ENCODE measurements around the gene GMPS.

Gene GMPS

DNA sequence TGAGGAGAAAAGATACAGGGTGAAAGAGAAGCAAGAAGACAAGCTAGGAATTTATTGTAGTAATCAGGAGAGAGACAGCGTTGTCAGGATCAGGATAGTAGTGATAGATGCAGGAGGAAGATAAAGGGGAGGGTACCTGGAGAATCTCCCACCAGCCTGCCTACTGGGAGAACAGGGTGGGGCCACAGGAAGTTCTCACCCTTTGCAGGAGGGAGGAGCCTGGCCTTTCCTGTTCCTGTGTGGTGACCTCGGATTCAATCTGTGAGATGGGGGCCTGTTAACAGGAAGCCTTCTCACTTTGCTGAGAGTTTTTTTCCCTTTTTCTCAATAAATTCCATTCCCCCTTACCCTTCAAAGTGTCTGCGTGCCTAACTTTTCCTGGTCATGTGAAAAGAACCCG lies 37.6 kb downstream of the GMPS start:
- CTCF ChIA-PET = no interaction called here
- POLR2A ChIA-PET = no interaction called here
- Histone ChIP-seq H3K9me3 (ENCODE audit: control extremely low read depth in 1 of 5, control insufficient read depth in 4 of 5, insufficient read depth in 2 of 5, low read depth in 1 of 5, low read length in 4 of 5) (no peaks in the 10 kb centered on the region), H3K27ac (ENCODE audit: insufficient read depth in 1 of 2, low read depth in 1 of 2, low read length in 2 of 2, poor library complexity in 1 of 2, severe bottlenecking in 2 of 2) (no peak overlapping the region), H3K4me1 (ENCODE audit: control extremely low read depth in 1 of 4, control insufficient read depth in 4 of 4, insufficient read depth in 4 of 4, low read length in 3 of 4) (peaks cover 0 to 10% (median under 1%) of the 10 kb centered on the region in 4 experiments), H3K27me3 (replicated peaks in 2 of 5; ENCODE audit: control insufficient read depth in 4 of 5, insufficient read depth in 5 of 5, low read length in 4 of 5) (no peaks in the 10 kb centered on the region), H3K4me3 (ENCODE audit: control insufficient read depth in 1 of 7, extremely low read depth in 1 of 7, insufficient read depth in 4 of 7, low read depth in 2 of 7, low read length in 6 of 7) (no peak overlapping the region), H3K36me3 (ENCODE audit: control insufficient read depth in 4 of 4, insufficient read depth in 4 of 4, low read length in 3 of 4) (peaks cover 23 to 62% (median 45%) of the 10 kb centered on the region in 4 experiments)
- no peak for DNase-seq
- 60% methylated on average over 2 of the region's 4 CpGs for WGBS (ENCODE audit: insufficient coverage)

DNA sequence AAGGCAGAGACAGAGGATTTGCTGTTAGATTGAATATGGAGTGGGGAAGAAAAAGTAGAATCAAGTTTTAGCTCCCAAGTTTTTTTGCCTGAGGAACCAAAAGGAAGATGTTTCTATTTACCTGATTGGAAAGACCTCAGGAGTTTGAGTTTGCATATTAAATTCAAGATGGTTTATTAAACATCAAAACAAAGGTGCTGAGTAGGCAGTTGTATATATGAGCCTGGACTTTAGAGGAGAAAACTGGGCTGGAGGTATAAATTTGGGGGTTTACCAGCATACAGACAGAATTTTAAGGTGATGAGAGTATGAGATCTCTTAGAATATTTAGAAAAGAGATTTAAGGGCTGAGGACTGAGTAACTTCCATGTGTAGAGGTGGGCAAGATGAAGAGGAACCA lies 38.2 kb downstream of the GMPS start:
- Histone ChIP-seq H3K27ac (ENCODE audit: insufficient read depth in 1 of 2, low read depth in 1 of 2, low read length in 2 of 2, poor library complexity in 1 of 2, severe bottlenecking in 2 of 2) (no peak overlapping the region), H3K4me3 (ENCODE audit: control insufficient read depth in 1 of 7, extremely low read depth in 1 of 7, insufficient read depth in 4 of 7, low read depth in 2 of 7, low read length in 6 of 7) (no peak overlapping the region), H3K4me1 (ENCODE audit: control extremely low read depth in 1 of 4, control insufficient read depth in 4 of 4, insufficient read depth in 4 of 4, low read length in 3 of 4) (peaks cover 0 to 10% (median under 1%) of the 10 kb centered on the region in 4 experiments), H3K27me3 (replicated peaks in 2 of 5; ENCODE audit: control insufficient read depth in 4 of 5, insufficient read depth in 5 of 5, low read length in 4 of 5) (no peaks in the 10 kb centered on the region), H3K9me3 (ENCODE audit: control extremely low read depth in 1 of 5, control insufficient read depth in 4 of 5, insufficient read depth in 2 of 5, low read depth in 1 of 5, low read length in 4 of 5) (no peaks in the 10 kb centered on the region), H3K36me3 (ENCODE audit: control insufficient read depth in 4 of 4, insufficient read depth in 4 of 4, low read length in 3 of 4) (peaks cover 23 to 65% (median 43%) of the 10 kb centered on the region in 4 experiments)
- ChIA-PET CTCF (no interaction called here), POLR2A (no interaction called here)
- no peak for DNase-seq

DNA sequence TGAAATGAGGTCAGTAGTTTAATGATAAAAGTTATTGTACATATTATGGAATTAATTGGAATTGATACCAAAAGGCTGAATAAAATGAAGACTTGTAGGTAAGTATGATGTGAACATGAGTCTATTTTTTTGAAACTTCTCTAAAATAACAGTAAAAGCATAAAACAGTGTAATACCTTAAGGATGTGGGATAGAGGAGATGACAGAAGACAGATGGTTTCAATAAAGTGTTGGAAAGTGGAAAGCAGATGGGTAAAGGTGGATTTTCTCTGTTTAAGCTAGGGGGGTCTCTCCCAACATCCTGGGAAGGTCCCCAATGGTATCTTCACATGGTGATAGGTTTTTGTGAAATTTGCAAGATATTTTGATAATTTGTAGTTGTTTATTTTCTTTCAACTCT lies 41.6 kb downstream of the GMPS start:
- CTCF ChIA-PET = interaction anchor here (1.0 kb wide), 1 partner anchor 24 kb away, joined by 3 read pairs; no protein-coding TSS in a partner anchor
- Histone ChIP-seq H3K27ac (ENCODE audit: insufficient read depth in 1 of 2, low read depth in 1 of 2, low read length in 2 of 2, poor library complexity in 1 of 2, severe bottlenecking in 2 of 2) (no peak overlapping the region), H3K9me3 (ENCODE audit: control extremely low read depth in 1 of 5, control insufficient read depth in 4 of 5, insufficient read depth in 2 of 5, low read depth in 1 of 5, low read length in 4 of 5) (peaks cover 0 to 4% (median 0%) of the 10 kb centered on the region in 5 experiments), H3K36me3 (ENCODE audit: control insufficient read depth in 4 of 4, insufficient read depth in 4 of 4, low read length in 3 of 4) (peaks cover 33 to 68% (median 50%) of the 10 kb centered on the region in 4 experiments), H3K27me3 (replicated peaks in 2 of 5; ENCODE audit: control insufficient read depth in 4 of 5, insufficient read depth in 5 of 5, low read length in 4 of 5) (no peaks in the 10 kb centered on the region), H3K4me1 (ENCODE audit: control extremely low read depth in 1 of 4, control insufficient read depth in 4 of 4, insufficient read depth in 4 of 4, low read length in 3 of 4) (peaks cover 0 to 10% (median under 1%) of the 10 kb centered on the region in 4 experiments), H3K4me3 (ENCODE audit: control insufficient read depth in 1 of 7, extremely low read depth in 1 of 7, insufficient read depth in 4 of 7, low read depth in 2 of 7, low read length in 6 of 7) (no peak overlapping the region)
- POLR2A ChIA-PET = no interaction called here
- DNase-seq = no peak

DNA sequence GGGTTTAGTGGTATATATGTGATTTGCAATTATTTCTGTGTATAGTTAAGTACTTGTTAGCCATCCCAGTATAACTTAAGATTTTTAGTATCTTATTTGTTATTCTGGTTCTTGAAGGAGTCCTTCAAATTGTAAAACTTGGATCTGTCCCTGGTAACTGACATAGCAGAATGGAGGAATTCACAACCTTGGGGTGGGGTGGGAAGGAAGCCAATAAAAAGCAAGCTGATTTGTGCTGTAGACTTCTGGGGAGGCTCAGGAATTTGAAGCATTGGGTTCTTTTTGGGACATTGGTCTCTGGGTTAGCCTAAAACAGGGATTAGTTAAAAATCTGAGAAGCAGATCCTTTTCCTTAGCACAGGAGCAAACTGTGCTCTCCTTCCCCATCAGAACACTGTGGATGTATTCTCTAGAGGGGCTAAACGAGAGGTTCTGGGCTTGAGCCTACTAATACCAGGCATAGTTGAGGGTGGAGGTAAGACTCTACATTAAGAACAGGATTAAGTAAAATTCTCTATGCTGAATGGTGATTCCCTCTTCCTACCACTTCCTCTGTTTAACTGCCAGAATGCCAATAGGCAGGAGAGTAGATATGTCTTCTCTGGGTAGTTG lies 42.2 kb downstream of the GMPS start:
- Histone ChIP-seq H3K4me3 (ENCODE audit: control insufficient read depth in 1 of 7, extremely low read depth in 1 of 7, insufficient read depth in 4 of 7, low read depth in 2 of 7, low read length in 6 of 7) (no peak overlapping the region), H3K9me3 (ENCODE audit: control extremely low read depth in 1 of 5, control insufficient read depth in 4 of 5, insufficient read depth in 2 of 5, low read depth in 1 of 5, low read length in 4 of 5) (peaks cover 0 to 4% (median 0%) of the 10 kb centered on the region in 5 experiments), H3K27me3 (replicated peaks in 2 of 5; ENCODE audit: control insufficient read depth in 4 of 5, insufficient read depth in 5 of 5, low read length in 4 of 5) (no peaks in the 10 kb centered on the region), H3K4me1 (ENCODE audit: control extremely low read depth in 1 of 4, control insufficient read depth in 4 of 4, insufficient read depth in 4 of 4, low read length in 3 of 4) (peaks cover 0 to 9% (median under 1%) of the 10 kb centered on the region in 4 experiments), H3K27ac (ENCODE audit: insufficient read depth in 1 of 2, low read depth in 1 of 2, low read length in 2 of 2, poor library complexity in 1 of 2, severe bottlenecking in 2 of 2) (no peak overlapping the region), H3K36me3 (ENCODE audit: control insufficient read depth in 4 of 4, insufficient read depth in 4 of 4, low read length in 3 of 4) (peaks cover 30 to 70% (median 51%) of the 10 kb centered on the region in 4 experiments)
- ChIA-PET POLR2A (interaction anchor here (0.6 kb wide), 1 partner anchor 299 kb away, joined by 5 read pairs; no protein-coding TSS in a partner anchor), CTCF (interaction anchor here (0.6 to 1.0 kb wide), 2 partner anchors 14 to 24 kb away, joined by 3 read pairs; no protein-coding TSS in a partner anchor)
- DNase-seq = no peak
- WGBS (ENCODE audit: insufficient coverage) = no CpG with 5 or more reads among the region's 1 CpG

DNA sequence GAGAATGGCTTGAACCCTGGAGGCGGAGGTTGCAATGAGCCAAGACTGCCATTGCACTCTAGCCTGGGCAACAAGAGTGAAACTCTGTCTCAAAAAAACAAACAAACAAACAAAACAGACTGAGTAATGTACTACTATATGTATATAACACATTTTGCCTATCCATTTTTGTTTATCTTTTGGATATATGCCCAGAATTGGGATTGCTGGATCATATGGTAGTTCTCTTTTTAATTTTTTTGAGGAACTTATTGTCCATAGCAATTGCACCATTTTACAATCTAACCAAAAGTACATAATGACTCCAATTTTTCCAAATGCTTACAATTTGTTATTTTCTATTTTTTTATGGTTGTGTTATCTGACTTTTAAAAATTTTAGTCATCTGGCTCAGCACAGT lies 47.3 kb downstream of the GMPS start:
- WGBS (ENCODE audit: insufficient coverage) = no CpG with 5 or more reads among the region's 1 CpG

DNA sequence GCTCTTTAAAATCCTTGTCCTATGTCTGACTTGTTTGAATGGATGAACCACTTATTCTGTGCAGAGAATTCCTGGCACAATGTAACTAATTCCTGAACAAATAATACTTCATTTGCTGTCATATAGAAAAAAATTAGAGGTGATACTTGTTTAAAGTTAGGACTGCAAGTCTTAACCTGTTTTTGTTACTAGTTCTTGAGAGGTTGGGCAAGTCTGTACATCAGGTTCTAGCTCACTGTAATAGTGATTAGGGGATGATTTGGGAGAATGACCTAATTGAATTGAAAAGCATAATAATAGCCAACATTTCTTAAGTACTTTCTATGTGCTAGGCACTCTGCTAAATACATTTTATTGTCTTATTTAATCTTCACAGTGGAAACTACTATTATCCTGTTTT lies 49.3 kb downstream of the GMPS start:
- H3K4me1 ChIP-seq (ENCODE audit: control extremely low read depth in 1 of 4, control insufficient read depth in 4 of 4, insufficient read depth in 4 of 4, low read length in 3 of 4) = no peaks in the 10 kb centered on the region
- H3K4me3 ChIP-seq (ENCODE audit: control insufficient read depth in 1 of 7, extremely low read depth in 1 of 7, insufficient read depth in 4 of 7, low read depth in 2 of 7, low read length in 6 of 7) = no peak overlapping the region
- H3K9me3 ChIP-seq (ENCODE audit: control extremely low read depth in 1 of 5, control insufficient read depth in 4 of 5, insufficient read depth in 2 of 5, low read depth in 1 of 5, low read length in 4 of 5) = peaks cover 0 to 4% (median 0%) of the 10 kb centered on the region in 5 experiments
- no peak overlapping the region for H3K27ac ChIP-seq (ENCODE audit: insufficient read depth in 1 of 2, low read depth in 1 of 2, low read length in 2 of 2, poor library complexity in 1 of 2, severe bottlenecking in 2 of 2)
- ChIA-PET POLR2A (no interaction called here), CTCF (no interaction called here)
- DNase-seq = no peak
- no peaks in the 10 kb centered on the region for H3K27me3 ChIP-seq (replicated peaks in 2 of 5; ENCODE audit: control insufficient read depth in 4 of 5, insufficient read depth in 5 of 5, low read length in 4 of 5)
- peaks cover 21 to 67% (median 47%) of the 10 kb centered on the region in 4 experiments for H3K36me3 ChIP-seq (ENCODE audit: control insufficient read depth in 4 of 4, insufficient read depth in 4 of 4, low read length in 3 of 4)

More for the DNA sequence above, 47.3 kb downstream of the GMPS start:
- H3K4me3 ChIP-seq (ENCODE audit: control insufficient read depth in 1 of 7, extremely low read depth in 1 of 7, insufficient read depth in 4 of 7, low read depth in 2 of 7, low read length in 6 of 7) = no peak overlapping the region
- H3K36me3 ChIP-seq (ENCODE audit: control insufficient read depth in 4 of 4, insufficient read depth in 4 of 4, low read length in 3 of 4) = peaks cover 21 to 76% (median 49%) of the 10 kb centered on the region in 4 experiments
- DNase-seq = no peak
- ChIA-PET CTCF (no interaction called here), POLR2A (no interaction called here)
- no peaks in the 10 kb centered on the region for H3K27me3 ChIP-seq (replicated peaks in 2 of 5; ENCODE audit: control insufficient read depth in 4 of 5, insufficient read depth in 5 of 5, low read length in 4 of 5)
- H3K27ac ChIP-seq (ENCODE audit: insufficient read depth in 1 of 2, low read depth in 1 of 2, low read length in 2 of 2, poor library complexity in 1 of 2, severe bottlenecking in 2 of 2) = no peak overlapping the region
- peaks cover 0 to 4% (median 0%) of the 10 kb centered on the region in 5 experiments for H3K9me3 ChIP-seq (ENCODE audit: control extremely low read depth in 1 of 5, control insufficient read depth in 4 of 5, insufficient read depth in 2 of 5, low read depth in 1 of 5, low read length in 4 of 5)
- H3K4me1 ChIP-seq (ENCODE audit: control extremely low read depth in 1 of 4, control insufficient read depth in 4 of 4, insufficient read depth in 4 of 4, low read length in 3 of 4) = no peaks in the 10 kb centered on the region

DNA sequence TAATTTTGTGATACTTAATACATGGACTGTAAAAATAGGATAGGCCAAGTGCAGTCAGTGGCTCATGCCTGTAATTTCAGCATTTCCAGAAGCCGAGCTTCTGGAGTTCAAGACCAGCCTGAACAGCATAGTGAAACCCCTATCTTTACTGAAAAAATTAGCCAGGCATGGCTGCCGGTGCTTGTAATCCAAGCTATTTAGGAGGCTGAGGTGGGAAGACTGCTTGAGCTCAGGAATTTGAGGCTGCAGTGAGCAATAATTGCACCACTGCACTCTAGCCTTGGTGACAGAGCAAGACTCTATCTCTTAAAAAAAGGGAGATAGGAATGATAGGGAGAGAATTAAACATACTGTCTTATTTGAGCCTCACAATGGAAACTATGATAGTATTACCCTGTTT lies 51.0 kb downstream of the GMPS start:
- Histone ChIP-seq H3K27me3 (replicated peaks in 2 of 5; ENCODE audit: control insufficient read depth in 4 of 5, insufficient read depth in 5 of 5, low read length in 4 of 5) (no peaks in the 10 kb centered on the region), H3K27ac (ENCODE audit: insufficient read depth in 1 of 2, low read depth in 1 of 2, low read length in 2 of 2, poor library complexity in 1 of 2, severe bottlenecking in 2 of 2) (peak overlapping the region in 1 of 2 experiments; percentile 11), H3K4me3 (ENCODE audit: control insufficient read depth in 1 of 7, extremely low read depth in 1 of 7, insufficient read depth in 4 of 7, low read depth in 2 of 7, low read length in 6 of 7) (no peak overlapping the region), H3K9me3 (ENCODE audit: control extremely low read depth in 1 of 5, control insufficient read depth in 4 of 5, insufficient read depth in 2 of 5, low read depth in 1 of 5, low read length in 4 of 5) (peaks cover 0 to under 1% (median 0%) of the 10 kb centered on the region in 5 experiments), H3K4me1 (ENCODE audit: control extremely low read depth in 1 of 4, control insufficient read depth in 4 of 4, insufficient read depth in 4 of 4, low read length in 3 of 4) (no peaks in the 10 kb centered on the region), H3K36me3 (ENCODE audit: control insufficient read depth in 4 of 4, insufficient read depth in 4 of 4, low read length in 3 of 4) (peaks cover 19 to 69% (median 41%) of the 10 kb centered on the region in 4 experiments)
- WGBS (ENCODE audit: insufficient coverage) = 100% methylated on average over 1 of the region's 2 CpGs
- no peak for DNase-seq
- ChIA-PET CTCF (interaction anchor here (2.1 kb wide), 1 partner anchor 11 kb away, joined by 4 read pairs; no protein-coding TSS in a partner anchor), POLR2A (interaction anchor here (1.1 kb wide), 1 partner anchor 40 kb away, joined by 3 read pairs; no protein-coding TSS in a partner anchor)

Measured in common myeloid progenitor, CD34-positive (primary cell).